GM19395 (cell line): ENCODE measurements around the gene TRAPPC5.

Source experiments
- ATAC-seq: cut with Tn5 transposase; IDR thresholded peaks from one replicate; pipeline ENCODE4 v1.9.1; 2021; ENCODE audit warnings: mild to moderate bottlenecking, moderate library complexity; ENCODE audit not compliant: unreplicated experiment

The TRAPPC5 gene

GRCh38 chr19:7699003-7699402 is 18.4 kb downstream of the TRAPPC5 start:
- no peak for ATAC-seq

- ATAC-seq: no peak
These were observed 19.1 kb downstream of the TRAPPC5 start for GRCh38 chr19:7699417-7700401.

GRCh38 chr19:7701049-7701653 is 20.5 kb downstream of the TRAPPC5 start:
- no peak for ATAC-seq

GRCh38 chr19:7701654-7702457 is 21.2 kb downstream of the TRAPPC5 start, which contains the start of gene FCER2:
TSS of gene FCER2 (minus strand) at chr19:7702131. CDS start at chr19:7699760, 2,371 bp downstream.
- ATAC-seq: peak; percentile 55

GRCh38 chr19:7703332-7703731 is 22.7 kb downstream of the TRAPPC5 start:
- no peak for ATAC-seq

GRCh38 chr19:7704280-7705060 is 23.8 kb downstream of the TRAPPC5 start:
- no peak for ATAC-seq

- peak; percentile 55 for ATAC-seq
These were observed 25.0 kb downstream of the TRAPPC5 start for GRCh38 chr19:7705387-7706187.

- ATAC-seq: no peak
These were observed 25.7 kb downstream of the TRAPPC5 start for GRCh38 chr19:7706188-7706954.

- no peak for ATAC-seq
These were observed 26.4 kb downstream of the TRAPPC5 start for GRCh38 chr19:7706955-7707456.

GRCh38 chr19:7709932-7710460 is 29.4 kb downstream of the TRAPPC5 start:
- ATAC-seq: no peak

- no peak for ATAC-seq
These were observed 30.0 kb downstream of the TRAPPC5 start for GRCh38 chr19:7710616-7711015.

GRCh38 chr19:7715671-7716070 is 35.0 kb downstream of the TRAPPC5 start:
- ATAC-seq: no peak

GRCh38 chr19:7716762-7717161 is 36.1 kb downstream of the TRAPPC5 start:
- ATAC-seq: no peak

- ATAC-seq: no peak
These were observed 38.0 kb downstream of the TRAPPC5 start for GRCh38 chr19:7718668-7719067.

- no peak for ATAC-seq
These were observed 39.7 kb downstream of the TRAPPC5 start for GRCh38 chr19:7720351-7720750.

GRCh38 chr19:7722231-7722651 is 41.6 kb downstream of the TRAPPC5 start:
- no peak for ATAC-seq

GRCh38 chr19:7725791-7726190 is 45.2 kb downstream of the TRAPPC5 start:
- ATAC-seq: no peak

- ATAC-seq: no peak
These were observed 48.6 kb downstream of the TRAPPC5 start for GRCh38 chr19:7729211-7729610.
